Uterus (tissue), 2 donors: ENCODE measurements around the gene ZC3H7B.

Source experiments
- CTCF ChIP-seq, 4 experiments: fragments of 200-600 bp in 2 of 4; fragments of 450-650 bp in 2 of 4; sonication (generic) in 2 of 4; IDR thresholded peaks; one replicate each; pipeline ENCODE4 v1.5.1; 2016 to 2019; ENCODE audit warnings: antibody characterized with exemption in 4 of 4, mild to moderate bottlenecking in 2 of 4, moderate library complexity in 1 of 4
- POLR2A ChIP-seq, 2 donors: fragments of 450-650 bp; IDR thresholded peaks; one replicate each; pipeline ENCODE4 v1.6.1; 2016; ENCODE audit warnings: antibody characterized with exemption in 2 of 2, mild to moderate bottlenecking in 1 of 2, moderate library complexity in 1 of 2

DNA sequence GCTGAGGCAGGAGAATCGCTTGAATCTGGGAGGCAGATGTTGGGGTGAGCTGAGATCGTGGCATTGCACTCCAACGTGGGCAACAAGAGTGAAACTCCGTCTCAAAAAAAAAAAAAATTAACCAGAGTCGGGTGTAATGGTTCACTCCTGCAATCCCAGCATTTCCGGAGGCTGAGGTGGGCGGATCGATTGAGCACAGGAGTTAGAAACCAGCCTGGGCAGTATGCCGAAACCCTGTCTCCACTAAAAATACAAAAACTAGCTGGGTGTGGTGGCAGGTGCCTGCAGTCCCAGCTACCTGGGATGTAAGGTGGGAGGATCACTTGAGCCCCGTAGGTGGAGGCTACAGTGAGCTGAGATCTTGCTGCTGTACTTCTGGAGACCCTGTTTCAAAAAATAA lies 16.9 kb upstream of the ZC3H7B start:
- TF ChIP-seq CTCF (IDR thresholded peaks at IDR 0.05) (no peak), POLR2A (IDR thresholded peaks at IDR 0.05) (no peak)
